Esophagus squamous epithelium (tissue), 5 donors: ENCODE measurements around the gene CFAP53. TPM values are rescaled to one million over a fixed set of nuclear protein-coding genes. Genes with fewer than 3 reads are reported as not detected.

ENCODE experiments used
- DNase-seq: peaks from one replicate; lab custom pipeline; 2025; lab: John Stamatoyannopoulos, UW
- H3K27ac ChIP-seq, 4 donors: fragments of 200-600 bp; sonication (generic); one replicate each; pipeline ENCODE4 v1.5.1; 2016 to 2019; ENCODE audit warnings: mild to moderate bottlenecking in 1 of 4
- H3K27me3 ChIP-seq, 4 donors: fragments of 200-600 bp; sonication (generic); 1 replicate in 3 of 4; 2 replicates in 1 of 4; pipeline versions ENCODE4 v1.5.1 to v1.6.0; 2017 to 2021; ENCODE audit warnings: antibody characterized with exemption in 1 of 4
- H3K36me3 ChIP-seq, 3 donors: fragments of 200-600 bp; sonication (generic); one replicate each; pipeline ENCODE4 v1.5.1; 2016 to 2019
- H3K4me1 ChIP-seq, 3 donors: fragments of 200-600 bp; sonication (generic); one replicate each; pipeline ENCODE4 v1.5.1; 2017 to 2019
- H3K4me3 ChIP-seq, 4 donors: fragments of 200-600 bp; sonication (generic); 1 replicate in 3 of 4; 2 replicates in 1 of 4; pipeline ENCODE4 v1.5.1; 2016 to 2019; ENCODE audit warnings: mild to moderate bottlenecking in 2 of 4, moderate library complexity in 1 of 4
- H3K9me3 ChIP-seq, 3 donors: fragments of 200-600 bp; sonication (generic); one replicate each; pipeline ENCODE4 v1.5.1; 2016 to 2019
- CTCF ChIP-seq, 6 experiments: fragments of 450-650 bp in 4 of 6; fragments of 200-600 bp in 2 of 6; sonication (generic) in 2 of 6; IDR thresholded peaks; one replicate each; pipeline ENCODE4 v1.5.1; 2016 to 2019; ENCODE audit warnings: antibody characterized with exemption in 6 of 6, mild to moderate bottlenecking in 4 of 6, moderate library complexity in 4 of 6
- POLR2A ChIP-seq, 4 donors: fragments of 450-650 bp; IDR thresholded peaks; one replicate each; pipeline ENCODE4 v1.6.1; 2017; ENCODE audit warnings: antibody characterized with exemption in 4 of 4, mild to moderate bottlenecking in 4 of 4, moderate library complexity in 3 of 4
- WGBS, 2 donors: methylation state at CpG; one replicate each; pipeline ENCODE4 v1.1.5; 2018; 5-methylcytosine and 5-hydroxymethylcytosine counted together
- intact Hi-C: fragments of 100-400 bp; cut with DNase I; formaldehyde crosslinking; loops from one replicate; pipeline ENCODE4 v1.15.0; 2022
- total RNA-seq, 4 donors: library from RNA; depleted of rRNA; stranded (reverse); fragments of >200 nt; gene quantifications; one replicate each; pipeline ENCODE4 v1.1.0, GENCODE V29; 2016
- donor health status: DM: yes; HTN: yes; CAD: no.

Gene CFAP53
- total RNA-seq, 4 donors from 2014 or later: 0.19 TPM; not detected in 3

- TF ChIP-seq CTCF (IDR thresholded peaks at IDR 0.05) (no peak), POLR2A (IDR thresholded peaks at IDR 0.05) (no peak)
- peaks cover 0 to 21% (median 9%) of the 10 kb centered on the region in 3 donors for H3K4me1 ChIP-seq
- DNase-seq: no peak
- H3K27me3 ChIP-seq: peaks cover 0 to 83% (median 0%) of the 10 kb centered on the region in 4 donors
- intact Hi-C loops: no loop called here
- peak overlapping the region; percentile 8 to 65 (median 48) for H3K27ac ChIP-seq
- H3K4me3 ChIP-seq: peak overlapping the region; percentile 17 to 68 (median 46)
- peaks cover 0 to 7% (median 0%) of the 10 kb centered on the region in 3 donors for H3K9me3 ChIP-seq
- H3K36me3 ChIP-seq: no peaks in the 10 kb centered on the region
- WGBS, 2 donors: 0% methylated on average over 6 of the region's 8 CpGs
Measured at GRCh38 chr18:50307400-50307737, 41.1 kb upstream of the CFAP53 start.

- no peak for DNase-seq
- intact Hi-C loops: no loop called here
- WGBS, 2 donors: 52 to 78% methylated on average over 5 to 8 of the region's 8 CpGs
- TF ChIP-seq POLR2A (IDR thresholded peaks at IDR 0.05) (no peak), CTCF (IDR thresholded peaks at IDR 0.05) (no peak)
- Histone ChIP-seq H3K4me1 (peaks cover 0 to 21% (median 9%) of the 10 kb centered on the region in 3 donors), H3K27ac (peak overlapping the region in 1 of 4 donors; percentile 48), H3K36me3 (no peaks in the 10 kb centered on the region), H3K4me3 (peak overlapping the region in 1 of 4 donors; percentile 68), H3K9me3 (peaks cover 0 to 7% (median 0%) of the 10 kb centered on the region in 3 donors), H3K27me3 (peaks cover 0 to 83% (median 0%) of the 10 kb centered on the region in 4 donors)
Measured at GRCh38 chr18:50306944-50307343, 40.6 kb upstream of the CFAP53 start.

GRCh38 chr18:50301074-50301473, 34.8 kb upstream of the CFAP53 start:
- no peak overlapping the region for H3K4me3 ChIP-seq
- WGBS, 2 donors: 56 to 59% methylated on average over 5 of the region's 5 CpGs
- peaks cover 0 to 75% (median 3%) of the 10 kb centered on the region in 4 donors for H3K27me3 ChIP-seq
- H3K27ac ChIP-seq: no peak overlapping the region
- no peak for DNase-seq
- TF ChIP-seq POLR2A (IDR thresholded peaks at IDR 0.05): no peak
- no peaks in the 10 kb centered on the region for H3K36me3 ChIP-seq
- H3K4me1 ChIP-seq: peaks cover 7 to 14% (median 11%) of the 10 kb centered on the region in 3 donors
- intact Hi-C loops: no loop called here
- H3K9me3 ChIP-seq: peaks cover 0 to 7% (median 0%) of the 10 kb centered on the region in 3 donors

GRCh38 chr18:50299626-50300388, 33.5 kb upstream of the CFAP53 start:
- H3K4me1 ChIP-seq: peaks cover 7 to 14% (median 11%) of the 10 kb centered on the region in 3 donors
- intact Hi-C loops: no loop called here
- no peak overlapping the region for H3K27ac ChIP-seq
- no peak overlapping the region for H3K4me3 ChIP-seq
- no peaks in the 10 kb centered on the region for H3K9me3 ChIP-seq
- peaks cover 0 to 64% (median 3%) of the 10 kb centered on the region in 4 donors for H3K27me3 ChIP-seq
- WGBS, 2 donors: 60 to 76% methylated on average over 7 of the region's 7 CpGs
- no peak for TF ChIP-seq POLR2A (IDR thresholded peaks at IDR 0.05)
- no peak for TF ChIP-seq CTCF (IDR thresholded peaks at IDR 0.05)
- H3K36me3 ChIP-seq: no peaks in the 10 kb centered on the region
- no peak for DNase-seq

- no peak for DNase-seq
- Histone ChIP-seq H3K4me1 (peaks cover 7 to 14% (median 11%) of the 10 kb centered on the region in 3 donors), H3K27me3 (peaks cover 0 to 52% (median 3%) of the 10 kb centered on the region in 4 donors), H3K4me3 (peak overlapping the region; percentile 16 to 62 (median 41)), H3K9me3 (no peaks in the 10 kb centered on the region), H3K27ac (no peak overlapping the region), H3K36me3 (no peaks in the 10 kb centered on the region)
- intact Hi-C loops: no loop called here
- TF ChIP-seq POLR2A (IDR thresholded peaks at IDR 0.05): no peak
- TF ChIP-seq CTCF (IDR thresholded peaks at IDR 0.05): no peak
- WGBS, 2 donors: 78 to 100% methylated on average over 1 to 5 of the region's 49 CpGs
Measured at GRCh38 chr18:50298443-50299284, 32.4 kb upstream of the CFAP53 start.
